DMS53 treated with DMSO at 0.1 percent for 48 hours (cell line): ENCODE measurements around the gene TMED1.
"Not testable (repeated sequence)": the region's sequence is repeated elsewhere in the genome, so short reads cannot be mapped to it uniquely, and the experiment has no call there.

ENCODE experiments used
- DNase-seq: peaks from one replicate; lab custom pipeline; 2025; ENCODE audit not compliant: unreplicated experiment; lab: John Stamatoyannopoulos, UW

Gene TMED1

GRCh38 chr19:10863107-10863717 lies 27.2 kb upstream of the TMED1 start:
- no peak for DNase-seq

GRCh38 chr19:10862561-10863106 lies 26.6 kb upstream of the TMED1 start:
- no peak for DNase-seq

- no peak for DNase-seq
Observed at GRCh38 chr19:10861103-10861651, 25.2 kb upstream of the TMED1 start.

- no peak for DNase-seq
Observed at GRCh38 chr19:10858204-10858828, 22.3 kb upstream of the TMED1 start.

GRCh38 chr19:10856899-10857298 lies 20.9 kb upstream of the TMED1 start:
- DNase-seq = not testable (repeated sequence)

- no peak for DNase-seq
Observed at GRCh38 chr19:10855879-10856522, 20.0 kb upstream of the TMED1 start.

GRCh38 chr19:10854350-10855089 lies 18.5 kb upstream of the TMED1 start:
- no peak for DNase-seq

GRCh38 chr19:10852941-10853340 lies 16.9 kb upstream of the TMED1 start:
- no peak for DNase-seq

- no peak for DNase-seq
Observed at GRCh38 chr19:10852098-10852800, 16.2 kb upstream of the TMED1 start.

- no peak for DNase-seq
Observed at GRCh38 chr19:10850631-10851030, 14.6 kb upstream of the TMED1 start.

GRCh38 chr19:10848230-10848856 lies 12.3 kb upstream of the TMED1 start, which contains the start of gene C19orf38:
C19orf38 (plus strand) TSS chr19:10848415; CDS start chr19:10848509, 94 bp downstream.
- no peak for DNase-seq

GRCh38 chr19:10846500-10847202 lies 10.6 kb upstream of the TMED1 start:
- no peak for DNase-seq

GRCh38 chr19:10842788-10843187 lies 6.8 kb upstream of the TMED1 start:
- DNase-seq = no peak

- no peak for DNase-seq
Observed at GRCh38 chr19:10839114-10840050, 3.4 kb upstream of the TMED1 start.

- DNase-seq = no peak
Observed at GRCh38 chr19:10838377-10838776, 2.4 kb upstream of the TMED1 start.

- DNase-seq = not testable (repeated sequence)
Observed at GRCh38 chr19:10837649-10838048, 1.6 kb upstream of the TMED1 start.

- peak; percentile 79 for DNase-seq
Observed at GRCh38 chr19:10836479-10837330, 693 bp upstream of the TMED1 start.
